ENCODE results near the gene AIMP1. TPM values are rescaled to one million over a fixed set of nuclear protein-coding genes. Genes with fewer than 3 reads are reported as not detected.
"Not testable (repeated sequence)": the region's sequence is repeated elsewhere in the genome, so short reads cannot be mapped to it uniquely, and the experiment has no call there.

Gene AIMP1
- total and polyA plus RNA-seq, 12 donors, result 7.3 to 75.2 (median 37.0) TPM

GRCh38 chr4:106316773-106317409, 541 bp downstream of the AIMP1 start:
- WGBS, 4 donors, result 1 to 4% (median 3%) methylated on average over 13 of the region's 13 CpGs
- Histone ChIP-seq H3K27me3 (no peaks in the 10 kb centered on the region), H3K27ac (peak overlapping the region; percentile 76 to 97 (median 93)), H3K4me1 (replicated peaks in 1 of 2) (peaks cover 7 to 49% of the 10 kb centered on the region in 2 donors), H3K36me3 (replicated peaks in 1 of 2) (no peaks in the 10 kb centered on the region), H3K9me3 (replicated peaks in 1 of 3) (no peaks in the 10 kb centered on the region), H3K4me3 (peak overlapping the region; percentile 37 to 93 (median 68))
- intact Hi-C loops (cut with DNase I), result no loop called here
- TF ChIP-seq, protein P1, sequence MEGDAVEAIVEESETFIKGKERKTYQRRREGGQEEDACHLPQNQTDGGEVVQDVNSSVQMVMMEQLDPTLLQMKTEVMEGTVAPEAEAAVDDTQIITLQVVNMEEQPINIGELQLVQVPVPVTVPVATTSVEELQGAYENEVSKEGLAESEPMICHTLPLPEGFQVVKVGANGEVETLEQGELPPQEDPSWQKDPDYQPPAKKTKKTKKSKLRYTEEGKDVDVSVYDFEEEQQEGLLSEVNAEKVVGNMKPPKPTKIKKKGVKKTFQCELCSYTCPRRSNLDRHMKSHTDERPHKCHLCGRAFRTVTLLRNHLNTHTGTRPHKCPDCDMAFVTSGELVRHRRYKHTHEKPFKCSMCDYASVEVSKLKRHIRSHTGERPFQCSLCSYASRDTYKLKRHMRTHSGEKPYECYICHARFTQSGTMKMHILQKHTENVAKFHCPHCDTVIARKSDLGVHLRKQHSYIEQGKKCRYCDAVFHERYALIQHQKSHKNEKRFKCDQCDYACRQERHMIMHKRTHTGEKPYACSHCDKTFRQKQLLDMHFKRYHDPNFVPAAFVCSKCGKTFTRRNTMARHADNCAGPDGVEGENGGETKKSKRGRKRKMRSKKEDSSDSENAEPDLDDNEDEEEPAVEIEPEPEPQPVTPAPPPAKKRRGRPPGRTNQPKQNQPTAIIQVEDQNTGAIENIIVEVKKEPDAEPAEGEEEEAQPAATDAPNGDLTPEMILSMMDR (IDR thresholded peaks at IDR 0.05), result no peak
- no peak for TF ChIP-seq POLR2A (IDR thresholded peaks at IDR 0.05)
- DNase-seq, result no peak

GRCh38 chr4:106317815-106318214, 1.5 kb downstream of the AIMP1 start:
- DNase-seq, result no peak
- WGBS, 4 donors, result 77 to 94% (median 81%) methylated on average over 1 of the region's 1 CpG
- Histone ChIP-seq H3K4me1 (replicated peaks in 1 of 2) (peaks cover 7 to 41% of the 10 kb centered on the region in 2 donors), H3K27ac (no peak overlapping the region), H3K36me3 (replicated peaks in 1 of 2) (no peaks in the 10 kb centered on the region), H3K9me3 (replicated peaks in 1 of 3) (no peaks in the 10 kb centered on the region), H3K27me3 (no peaks in the 10 kb centered on the region), H3K4me3 (peak overlapping the region in 1 of 4 donors; percentile 93)
- TF ChIP-seq, protein P1 (IDR thresholded peaks at IDR 0.05), result no peak
- no peak for TF ChIP-seq POLR2A (IDR thresholded peaks at IDR 0.05)
- intact Hi-C loops (cut with DNase I), result no loop called here

DNA sequence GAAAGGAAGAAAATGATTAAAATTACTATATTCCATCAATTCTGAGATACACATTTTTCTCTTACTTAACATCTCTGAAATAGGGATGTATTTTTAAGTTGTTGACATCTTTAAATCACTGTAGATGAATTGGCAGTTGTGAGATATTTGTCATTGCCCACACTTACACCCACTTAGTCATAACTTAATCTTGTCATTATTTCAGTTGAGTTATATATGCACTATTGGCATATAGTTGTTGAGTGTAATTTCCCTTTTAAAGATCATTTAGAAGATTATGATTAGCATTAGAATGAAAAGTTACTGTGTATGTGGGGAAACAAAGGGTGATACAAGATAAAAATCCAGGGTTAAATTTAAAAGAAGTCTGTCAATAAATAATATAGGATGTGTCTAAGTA, 2.2 kb downstream of the AIMP1 start:
- Histone ChIP-seq H3K36me3 (replicated peaks in 1 of 2) (no peaks in the 10 kb centered on the region), H3K4me1 (replicated peaks in 1 of 2) (peaks cover 7 to 47% of the 10 kb centered on the region in 2 donors), H3K4me3 (no peak overlapping the region), H3K27me3 (no peaks in the 10 kb centered on the region), H3K27ac (no peak overlapping the region), H3K9me3 (replicated peaks in 1 of 3) (peaks cover 0 to 5% (median 0%) of the 10 kb centered on the region in 3 donors)
- TF ChIP-seq, protein P1 (IDR thresholded peaks at IDR 0.05), result no peak
- TF ChIP-seq POLR2A (IDR thresholded peaks at IDR 0.05), result no peak
- DNase-seq, result no peak
- intact Hi-C loops (cut with DNase I), result no loop called here

GRCh38 chr4:106320235-106320634, 3.9 kb downstream of the AIMP1 start:
- WGBS, 4 donors, result 91 to 100% (median 98%) methylated on average over 1 of the region's 1 CpG

DNA sequence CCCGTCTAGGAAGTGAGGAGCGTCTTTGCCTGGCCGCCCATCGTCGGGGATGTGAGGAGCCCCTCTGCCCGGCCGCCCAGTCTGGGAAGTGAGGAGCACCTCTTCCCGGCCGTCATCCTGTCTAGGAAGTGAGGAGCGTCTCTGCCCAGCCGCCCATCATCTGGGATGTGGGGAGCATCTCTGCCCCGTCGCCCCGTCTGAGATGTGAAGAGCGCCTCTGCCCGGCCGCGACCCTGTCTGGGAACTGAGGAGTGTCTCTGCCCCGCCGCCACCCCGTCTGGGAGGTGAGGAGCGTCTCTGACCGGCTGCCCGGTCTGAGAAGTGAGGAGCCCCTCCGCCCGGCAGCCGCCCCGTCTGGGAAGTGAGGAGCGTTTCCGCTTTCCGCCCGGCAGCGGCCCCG, 4.8 kb downstream of the AIMP1 start:
- DNase-seq; H3K36me3 ChIP-seq (replicated peaks in 1 of 2); H3K4me3 ChIP-seq; intact Hi-C loops (cut with DNase I); H3K27ac ChIP-seq; H3K9me3 ChIP-seq (replicated peaks in 1 of 3); H3K27me3 ChIP-seq: not testable (repeated sequence)
- H3K4me1 ChIP-seq (replicated peaks in 1 of 2), result peaks cover 0 to 33% of the 10 kb centered on the region in 2 donors
- WGBS, 4 donors, result 97 to 100% (median 99%) methylated on average over 4 to 34 of the region's 34 CpGs

More at GRCh38 chr4:106320235-106320634, 3.9 kb downstream of the AIMP1 start:
- intact Hi-C loops (cut with DNase I), result no loop called here
- Histone ChIP-seq H3K9me3 (replicated peaks in 1 of 3) (peaks cover 0 to 5% (median 0%) of the 10 kb centered on the region in 3 donors), H3K4me3 (no peak overlapping the region), H3K27me3 (no peaks in the 10 kb centered on the region), H3K4me1 (replicated peaks in 1 of 2) (peaks cover 0 to 34% of the 10 kb centered on the region in 2 donors), H3K27ac (no peak overlapping the region), H3K36me3 (replicated peaks in 1 of 2) (no peaks in the 10 kb centered on the region)
- TF ChIP-seq, protein P1 (IDR thresholded peaks at IDR 0.05), result no peak
- no peak for TF ChIP-seq POLR2A (IDR thresholded peaks at IDR 0.05)
- no peak for DNase-seq

- peaks cover 0 to 33% of the 10 kb centered on the region in 2 donors for H3K4me1 ChIP-seq (replicated peaks in 1 of 2)
- H3K4me3 ChIP-seq; intact Hi-C loops (cut with DNase I); DNase-seq; H3K27me3 ChIP-seq; H3K9me3 ChIP-seq (replicated peaks in 1 of 3); H3K36me3 ChIP-seq (replicated peaks in 1 of 2); H3K27ac ChIP-seq: not testable (repeated sequence)
- 69 to 84% (median 81%) methylated on average over 6 of the region's 6 CpGs for WGBS, 4 donors
Measured at GRCh38 chr4:106321814-106322213, 5.5 kb downstream of the AIMP1 start.

Data from adrenal gland (tissue), 12 donors.